Activated CD4-positive, alpha-beta T cell treated with anti-CD3 and anti-CD28 coated beads, Interleukin-2, amount 10 ng/mL, durations not matched to agents 7 days and 5 days (primary cell): ENCODE data around the gene ESAM. TPM values are rescaled to one million over a fixed set of nuclear protein-coding genes. Genes with fewer than 3 reads are reported as not detected.

Experiments used
- CTCF ChIA-PET: fragments of 350-600 bp; sonication (Branson Sonifier 250); formaldehyde crosslinking; loops from one replicate; lab custom pipeline; 2021; ENCODE audit warnings: antibody characterized with exemption; lab: Charles Lee
- POLR2A ChIA-PET: fragments of 350-600 bp; sonication (Branson Sonifier 250); formaldehyde crosslinking; loops from one replicate; lab custom pipeline; 2021; ENCODE audit warnings: antibody characterized with exemption; lab: Charles Lee
- DNase-seq: peaks from one replicate; pipeline ENCODE4 v3.0.0-alpha.2; 2020
- H3K27ac Mint-ChIP-seq: one replicate; pipeline ENCODE4 v1.8.0; 2021; ENCODE audit warnings: mild to moderate bottlenecking, moderate library complexity, mixed read lengths
- H3K27me3 Mint-ChIP-seq: one replicate; pipeline ENCODE4 v1.8.0; 2021; ENCODE audit warnings: mixed read lengths
- H3K36me3 Mint-ChIP-seq: one replicate; pipeline ENCODE4 v1.8.0; 2021; ENCODE audit warnings: low read depth, mixed read lengths
- H3K4me1 Mint-ChIP-seq: one replicate; pipeline ENCODE4 v1.8.0; 2021; ENCODE audit warnings: mixed read lengths
- H3K4me3 Mint-ChIP-seq: one replicate; pipeline ENCODE4 v1.8.0; 2021; ENCODE audit warnings: mild to moderate bottlenecking, moderate library complexity, mixed read lengths
- H3K9me3 Mint-ChIP-seq: one replicate; pipeline ENCODE4 v1.8.0; 2021; ENCODE audit warnings: mixed read lengths
- total RNA-seq, 2 experiments: library from RNA; stranded (reverse); gene quantifications; one replicate each; pipeline ENCODE4 v1.2.3, GENCODE V29; 2021

ESAM gene
- under 1 TPM; 0.19 to 0.45 TPM for total RNA-seq

- Mint-ChIP-seq H3K27ac (peak within 1 kb of the TSS; percentile 7), H3K4me1 (peaks cover 23% of the 10 kb centered on the region), H3K4me3 (peak within 1 kb of the TSS; percentile 85), H3K9me3 (no peaks in the 10 kb centered on the region), H3K36me3 (peaks cover 5% of the 10 kb centered on the region), H3K27me3 (peaks cover 42% of the 10 kb centered on the region)
- DNase-seq, result peak; percentile 69
- CTCF ChIA-PET, result interaction anchor here (0.5 to 3.6 kb wide), 18 partner anchors 9 to 806 kb away, joined by 3 to 22 read pairs (median 6); partner anchors contain the start of genes SIAE and SPA17
- POLR2A ChIA-PET, result no interaction called here
These were observed at the start of gene ESAM for GRCh38 chr11:124762105-124762623. ESAM (minus strand) TSS chr11:124762290; CDS start chr11:124762154, 136 bp downstream.

DNA sequence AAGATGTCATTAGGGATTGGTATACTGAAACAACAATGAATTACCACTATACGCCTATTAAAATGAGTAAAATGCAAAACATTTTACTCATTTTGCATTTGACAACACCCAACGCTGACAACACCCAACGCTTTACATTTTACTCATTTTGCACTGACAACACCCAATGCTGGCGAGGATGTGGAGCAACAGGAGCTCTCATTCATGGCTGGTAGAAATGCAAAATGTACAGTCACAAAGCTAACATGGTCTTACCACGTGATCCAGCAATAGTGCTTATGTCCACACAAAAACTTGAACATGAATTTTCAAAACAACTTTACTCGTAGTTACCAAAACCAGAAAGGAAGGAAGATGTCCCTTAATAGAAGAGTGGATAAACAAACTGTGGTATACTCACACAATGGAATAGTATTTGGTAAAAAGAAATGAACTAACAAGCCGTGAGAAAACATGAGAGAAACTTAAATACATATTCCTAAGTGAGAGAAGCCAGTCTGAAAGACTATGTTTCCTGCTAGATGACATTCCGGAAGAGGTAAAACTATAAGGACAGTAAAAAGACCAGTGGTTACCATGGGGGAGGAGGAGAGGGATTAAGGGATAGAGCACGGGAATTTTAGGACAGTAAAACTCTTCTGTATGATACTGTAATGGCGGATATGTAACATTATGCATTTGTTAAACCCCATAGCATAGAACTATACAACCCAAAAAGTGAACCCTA, 49.5 kb upstream of the ESAM start:
- POLR2A ChIA-PET, result no interaction called here
- Mint-ChIP-seq H3K4me3 (no peak overlapping the region), H3K36me3 (no peaks in the 10 kb centered on the region), H3K9me3 (no peaks in the 10 kb centered on the region), H3K4me1 (no peaks in the 10 kb centered on the region), H3K27me3 (peaks cover 30% of the 10 kb centered on the region), H3K27ac (no peak overlapping the region)
- CTCF ChIA-PET, result no interaction called here
- no peak for DNase-seq

DNA sequence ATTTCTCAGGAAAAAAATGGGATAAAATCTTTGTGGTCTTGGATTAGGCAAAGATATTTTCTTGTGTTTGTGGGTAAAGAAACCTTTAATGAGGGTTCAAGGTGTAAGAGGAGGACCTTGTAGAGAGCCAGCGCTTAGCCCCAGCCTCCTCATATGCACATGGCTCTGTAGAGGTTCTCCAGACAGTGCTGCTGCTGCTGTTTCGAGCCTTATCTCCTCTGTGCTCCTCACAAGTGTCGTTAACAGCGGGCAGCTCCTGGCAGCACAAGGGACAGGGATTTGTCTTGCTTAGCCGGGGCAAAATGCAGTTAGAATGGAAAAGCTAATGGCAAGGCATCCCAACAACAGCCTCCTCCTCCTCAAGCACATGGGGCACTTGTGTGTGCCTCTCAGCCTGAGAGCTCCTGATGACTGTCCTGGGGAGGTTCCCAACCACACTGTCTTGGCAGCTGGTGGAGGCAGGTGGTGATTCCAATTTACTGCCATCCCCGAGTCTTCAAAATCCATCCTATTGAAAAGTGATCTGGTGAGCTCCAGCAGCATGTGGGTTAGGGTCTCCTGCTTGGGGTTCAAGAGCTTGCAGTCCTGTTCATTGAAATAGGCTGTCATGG, 45.7 kb upstream of the ESAM start:
- H3K27me3 Mint-ChIP-seq, result peaks cover 14% of the 10 kb centered on the region
- POLR2A ChIA-PET, result no interaction called here
- H3K9me3 Mint-ChIP-seq, result no peaks in the 10 kb centered on the region
- DNase-seq, result no peak
- CTCF ChIA-PET, result interaction anchor here (0.6 to 1.1 kb wide), 2 partner anchors 50 to 1561 kb away, joined by 4 to 5 read pairs; no protein-coding TSS in a partner anchor
- H3K27ac Mint-ChIP-seq, result no peak overlapping the region
- no peaks in the 10 kb centered on the region for H3K4me1 Mint-ChIP-seq
- H3K36me3 Mint-ChIP-seq, result no peaks in the 10 kb centered on the region
- H3K4me3 Mint-ChIP-seq, result no peak overlapping the region

DNA sequence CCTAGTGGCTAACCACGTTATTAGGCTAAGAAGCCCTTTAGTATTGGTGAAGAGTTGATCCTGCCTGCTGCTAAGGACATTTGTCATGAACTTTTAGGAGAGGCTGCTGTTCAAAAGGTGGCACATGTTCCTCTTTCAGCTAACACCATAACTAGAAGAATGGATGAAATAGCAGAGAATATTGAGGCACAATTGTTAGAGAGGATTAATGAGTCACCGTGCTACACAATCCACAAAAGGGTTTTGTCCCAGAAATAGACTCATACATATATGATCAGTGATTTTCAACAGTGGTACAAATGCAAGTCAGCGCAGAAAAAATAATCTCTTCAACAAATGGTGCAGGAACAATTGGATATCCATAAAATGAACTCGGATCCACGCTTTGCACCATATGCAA, 45.1 kb upstream of the ESAM start:
- Mint-ChIP-seq H3K4me3 (no peak overlapping the region), H3K9me3 (no peaks in the 10 kb centered on the region), H3K36me3 (no peaks in the 10 kb centered on the region), H3K27ac (no peak overlapping the region), H3K27me3 (peaks cover 8% of the 10 kb centered on the region), H3K4me1 (no peaks in the 10 kb centered on the region)
- ChIA-PET CTCF (interaction anchor here (0.6 to 1.1 kb wide), 6 partner anchors 17 to 183 kb away, joined by 3 to 5 read pairs (median 4); no protein-coding TSS in a partner anchor), POLR2A (interaction anchor here (0.6 kb wide), 1 partner anchor 61 kb away, joined by 3 read pairs; no protein-coding TSS in a partner anchor)
- no peak for DNase-seq

GRCh38 chr11:124804884-124805283, 42.8 kb upstream of the ESAM start:
- no peak for DNase-seq
- Mint-ChIP-seq H3K27ac (no peak overlapping the region), H3K9me3 (no peaks in the 10 kb centered on the region), H3K36me3 (no peaks in the 10 kb centered on the region), H3K4me3 (no peak overlapping the region), H3K4me1 (peaks cover 13% of the 10 kb centered on the region), H3K27me3 (no peaks in the 10 kb centered on the region)
- ChIA-PET CTCF (interaction anchor here (1.4 to 1.9 kb wide), 2 partner anchors 11 to 47 kb away, joined by 3 to 10 read pairs; no protein-coding TSS in a partner anchor), POLR2A (interaction anchor here (0.6 kb wide), 1 partner anchor 72 kb away, joined by 3 read pairs; no protein-coding TSS in a partner anchor)

GRCh38 chr11:124801636-124802312, 39.7 kb upstream of the ESAM start:
- Mint-ChIP-seq H3K4me1 (peaks cover 30% of the 10 kb centered on the region), H3K27ac (peak overlapping the region; percentile 66), H3K4me3 (peak overlapping the region; percentile 72), H3K9me3 (no peaks in the 10 kb centered on the region), H3K36me3 (no peaks in the 10 kb centered on the region), H3K27me3 (no peaks in the 10 kb centered on the region)
- ChIA-PET POLR2A (no interaction called here), CTCF (interaction anchor here (0.7 to 2.7 kb wide), 6 partner anchors 11 to 55 kb away, joined by 3 to 12 read pairs (median 6); no protein-coding TSS in a partner anchor)
- DNase-seq, result no peak

- no peaks in the 10 kb centered on the region for H3K36me3 Mint-ChIP-seq
- POLR2A ChIA-PET, result no interaction called here
- H3K9me3 Mint-ChIP-seq, result no peaks in the 10 kb centered on the region
- H3K27me3 Mint-ChIP-seq, result no peaks in the 10 kb centered on the region
- DNase-seq, result no peak
- H3K4me3 Mint-ChIP-seq, result peak overlapping the region; percentile 72
- peak overlapping the region; percentile 92 for H3K27ac Mint-ChIP-seq
- CTCF ChIA-PET, result interaction anchor here (0.7 to 2.7 kb wide), 6 partner anchors 11 to 55 kb away, joined by 3 to 12 read pairs (median 6); no protein-coding TSS in a partner anchor
- H3K4me1 Mint-ChIP-seq, result peaks cover 34% of the 10 kb centered on the region
These were observed 38.9 kb upstream of the ESAM start for GRCh38 chr11:124801014-124801413.

GRCh38 chr11:124800226-124800929, 38.3 kb upstream of the ESAM start, which contains the start of gene MSANTD2:
MSANTD2 (minus strand) TSS chr11:124800406; CDS start chr11:124800380, 26 bp downstream.
- CTCF ChIA-PET, result interaction anchor here (0.8 to 2.7 kb wide), 6 partner anchors 10 to 76 kb away, joined by 3 to 12 read pairs (median 5); no protein-coding TSS in a partner anchor
- no peaks in the 10 kb centered on the region for H3K27me3 Mint-ChIP-seq
- POLR2A ChIA-PET, result interaction anchor here (0.6 kb wide), 2 partner anchors 37 to 129 kb away, joined by 4 to 5 read pairs; no protein-coding TSS in a partner anchor
- H3K9me3 Mint-ChIP-seq, result no peaks in the 10 kb centered on the region
- DNase-seq, result peak; percentile 76
- peak within 1 kb of the TSS; percentile 94 for H3K27ac Mint-ChIP-seq
- H3K4me3 Mint-ChIP-seq, result peak within 1 kb of the TSS; percentile 86
- no peaks in the 10 kb centered on the region for H3K36me3 Mint-ChIP-seq
- H3K4me1 Mint-ChIP-seq, result peaks cover 34% of the 10 kb centered on the region

- Mint-ChIP-seq H3K4me3 (peak overlapping the region; percentile 86), H3K9me3 (no peaks in the 10 kb centered on the region), H3K27ac (peak overlapping the region; percentile 94), H3K4me1 (peaks cover 34% of the 10 kb centered on the region), H3K36me3 (no peaks in the 10 kb centered on the region), H3K27me3 (no peaks in the 10 kb centered on the region)
- peak; percentile 47 for DNase-seq
- ChIA-PET POLR2A (interaction anchor here (0.6 kb wide), 2 partner anchors 37 to 128 kb away, joined by 4 to 5 read pairs; no protein-coding TSS in a partner anchor), CTCF (interaction anchor here (0.8 to 2.7 kb wide), 9 partner anchors 9 to 131 kb away, joined by 3 to 12 read pairs (median 5); no protein-coding TSS in a partner anchor)
These were observed 37.5 kb upstream of the ESAM start for GRCh38 chr11:124799348-124800225.

- H3K36me3 Mint-ChIP-seq, result no peaks in the 10 kb centered on the region
- peaks cover 37% of the 10 kb centered on the region for H3K4me1 Mint-ChIP-seq
- H3K27me3 Mint-ChIP-seq, result no peaks in the 10 kb centered on the region
- H3K9me3 Mint-ChIP-seq, result no peaks in the 10 kb centered on the region
- no peak for DNase-seq
- ChIA-PET POLR2A (no interaction called here), CTCF (interaction anchor here (0.9 to 1.6 kb wide), 9 partner anchors 14 to 130 kb away, joined by 3 to 7 read pairs (median 4); no protein-coding TSS in a partner anchor)
- H3K27ac Mint-ChIP-seq, result peak overlapping the region; percentile 94
- peak overlapping the region; percentile 86 for H3K4me3 Mint-ChIP-seq
These were observed 36.9 kb upstream of the ESAM start for GRCh38 chr11:124798991-124799347.

DNA sequence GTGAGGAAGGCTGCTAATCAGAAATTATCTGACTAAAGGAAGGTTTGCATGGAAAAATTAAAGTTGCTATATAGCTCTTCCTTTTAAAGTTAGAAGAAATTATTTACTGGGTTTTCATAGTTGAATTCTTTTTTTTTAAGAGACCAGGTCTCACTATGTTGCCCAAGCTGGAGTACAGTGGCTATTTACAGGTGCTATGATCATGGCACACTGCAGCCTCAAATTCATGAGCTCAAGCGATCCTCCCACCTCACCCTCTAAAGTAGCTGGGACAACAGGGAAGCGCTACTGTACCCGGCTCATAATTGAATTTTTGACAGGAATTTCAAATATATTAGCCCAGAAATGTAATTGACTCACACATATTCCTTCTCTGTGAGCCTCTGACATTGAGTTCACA, 34.2 kb upstream of the ESAM start:
- Mint-ChIP-seq H3K4me3 (no peak overlapping the region), H3K36me3 (no peaks in the 10 kb centered on the region), H3K27ac (no peak overlapping the region), H3K27me3 (no peaks in the 10 kb centered on the region), H3K9me3 (no peaks in the 10 kb centered on the region), H3K4me1 (peaks cover 46% of the 10 kb centered on the region)
- ChIA-PET POLR2A (no interaction called here), CTCF (interaction anchor here (1.1 kb wide), 1 partner anchor 127 kb away, joined by 5 read pairs; no protein-coding TSS in a partner anchor)
- DNase-seq, result no peak
